GM23338 (cell line): Measurements from ENCODE around the gene DLX4. TPM values are rescaled to one million over a fixed set of nuclear protein-coding genes. Genes with fewer than 3 reads are reported as not detected.

Source experiments
- ATAC-seq: fragments of 200-7000 bp; cut with Tn5 transposase; 3 replicates; pipeline ENCODE4 v1.9.1; 2020
- DNase-seq: peaks from one replicate; pipeline ENCODE4 v3.0.0-alpha.2; 2015; ENCODE audit warnings: low spot score
- H2AFZ ChIP-seq: fragments of 200-600 bp; sonication (generic); 2 replicates; pipeline ENCODE4 v1.8.0; 2016; ENCODE audit warnings: antibody characterized with exemption, mild to moderate bottlenecking, moderate library complexity
- H3F3A ChIP-seq: fragments of 200-600 bp; sonication (generic); replicated peaks from 2 replicates; pipeline ENCODE4 v1.8.0; 2017; ENCODE audit warnings: antibody characterized with exemption, mixed run types, low read depth
- H3K27ac ChIP-seq: fragments of 200-600 bp; sonication (generic); 2 replicates; pipeline ENCODE4 v1.6.1; 2016; ENCODE audit warnings: low read depth
- H3K27me3 ChIP-seq: fragments of 200-600 bp; sonication (generic); 2 replicates; pipeline ENCODE4 v1.8.0; 2016; ENCODE audit warnings: mild to moderate bottlenecking, mixed run types, moderate library complexity; ENCODE audit not compliant: insufficient read depth
- H3K36me3 ChIP-seq: fragments of 200-600 bp; sonication (generic); 2 replicates; pipeline ENCODE4 v1.8.0; 2016; ENCODE audit warnings: mild to moderate bottlenecking; ENCODE audit not compliant: insufficient read depth
- H3K4me1 ChIP-seq: fragments of 200-600 bp; sonication (generic); 2 replicates; pipeline ENCODE4 v1.8.0; 2016; ENCODE audit warnings: mild to moderate bottlenecking, moderate library complexity; ENCODE audit not compliant: insufficient read depth
- H3K4me2 ChIP-seq: fragments of 200-600 bp; sonication (generic); 2 replicates; pipeline ENCODE4 v1.7.1; 2017; ENCODE audit warnings: mixed run types
- H3K4me3 ChIP-seq: fragments of 200-600 bp; sonication (generic); 2 replicates; pipeline ENCODE4 v1.6.1; 2016; ENCODE audit warnings: mixed run types
- H3K79me2 ChIP-seq: fragments of 200-600 bp; sonication (generic); replicated peaks from 2 replicates; pipeline ENCODE4 v1.8.0; 2017; ENCODE audit warnings: mild to moderate bottlenecking; ENCODE audit not compliant: insufficient read depth
- H3K9me2 ChIP-seq: fragments of 200-600 bp; sonication (generic); 2 replicates; pipeline ENCODE4 v1.8.0; 2017; ENCODE audit not compliant: insufficient read depth
- H4K20me1 ChIP-seq: fragments of 200-600 bp; sonication (generic); replicated peaks from 2 replicates; pipeline ENCODE4 v1.8.0; 2017; ENCODE audit warnings: mild to moderate bottlenecking; ENCODE audit not compliant: insufficient read depth
- H3K27ac Mint-ChIP-seq: 2 replicates; pipeline ENCODE4 v1.8.0; 2020; ENCODE audit warnings: inconsistent platforms, mild to moderate bottlenecking, moderate library complexity, mixed read lengths
- H3K27me3 Mint-ChIP-seq: 3 replicates; pipeline ENCODE4 v1.8.0; 2022; ENCODE audit warnings: low read depth, mild to moderate bottlenecking, moderate library complexity, mixed read lengths, inconsistent platforms; ENCODE audit not compliant: insufficient read depth, poor library complexity
- H3K36me3 Mint-ChIP-seq: 3 replicates; pipeline ENCODE4 v1.8.0; 2021; ENCODE audit warnings: low read depth, mild to moderate bottlenecking, inconsistent platforms, moderate library complexity, mixed read lengths
- H3K4me1 Mint-ChIP-seq: 3 replicates; pipeline ENCODE4 v1.8.0; 2020; ENCODE audit warnings: mild to moderate bottlenecking, inconsistent platforms, mixed read lengths
- H3K4me3 Mint-ChIP-seq: 3 replicates; pipeline ENCODE4 v1.8.0; 2021; ENCODE audit warnings: moderate library complexity, mild to moderate bottlenecking, inconsistent platforms, mixed read lengths
- H3K9me3 Mint-ChIP-seq: 3 replicates; pipeline ENCODE4 v1.8.0; 2020; ENCODE audit warnings: moderate library complexity, mild to moderate bottlenecking, inconsistent platforms, mixed read lengths
- CREB1 ChIP-seq: fragments of 250-450 bp; sonication (Bioruptor Pico); IDR thresholded peaks from 2 replicates; pipeline ENCODE4 v1.5.0; 2020; ENCODE audit warnings: low read depth, mild to moderate bottlenecking, moderate library complexity
- EZH2 ChIP-seq: fragments of 200-600 bp; sonication (generic); IDR thresholded peaks from one replicate; pipeline ENCODE4 v1.8.0; 2017; ENCODE audit warnings: antibody characterized with exemption, mild to moderate bottlenecking, low read depth; ENCODE audit not compliant: unreplicated experiment
- EZH2phosphoT487 ChIP-seq: fragments of 200-600 bp; sonication (generic); IDR thresholded peaks from one replicate; pipeline ENCODE4 v1.8.1; 2018; ENCODE audit warnings: antibody characterized with exemption; ENCODE audit not compliant: unreplicated experiment
- NANOG ChIP-seq: IDR thresholded peaks from 2 replicates; pipeline ENCODE4 v1.6.1; 2016; ENCODE audit warnings: antibody characterized with exemption, borderline replicate concordance
- POLR2AphosphoS5 ChIP-seq: IDR thresholded peaks from 2 replicates; pipeline ENCODE4 v1.6.1; 2016; ENCODE audit warnings: antibody characterized with exemption, low read depth
- STAT1 ChIP-seq: IDR thresholded peaks from one replicate; pipeline ENCODE4 v1.6.1; 2016; ENCODE audit warnings: antibody characterized with exemption; ENCODE audit not compliant: unreplicated experiment
- ZNF114 ChIP-seq: fragments of 250-450 bp; sonication (Bioruptor Pico); IDR thresholded peaks from 2 replicates; pipeline ENCODE4 v1.5.0; 2020; ENCODE audit warnings: mild to moderate bottlenecking, moderate library complexity
- ZNF331 ChIP-seq: fragments of 250-450 bp; sonication (Bioruptor Pico); IDR thresholded peaks from 2 replicates; pipeline ENCODE4 v1.5.0; 2020; ENCODE audit warnings: low read depth, mild to moderate bottlenecking, moderate library complexity
- polyA plus RNA-seq: library from polyadenylated mRNA; unstranded; fragments of >200 nt; fragmentation: Nextera tagmentation; extraction: Ambion mirVana; gene quantifications from 2 replicates; pipeline ENCODE4 v1.2.1, GENCODE V29; 2016
- total RNA-seq: library from RNA; depleted of rRNA; stranded (reverse); fragments of >200 nt; shearing (Covaris generic); gene quantifications from 2 replicates; pipeline ENCODE4 v1.2.3, GENCODE V29; 2014
- TF ChIP-seq, protein P1 (sequence below), 2 experiments: fragments of 200-600 bp in 1 of 2; sonication (generic) in 1 of 2; conservative IDR thresholded peaks; 2 replicates each; pipeline versions ENCODE4 v1.5.1 to v1.6.1; 2016 to 2017; ENCODE audit warnings: antibody characterized with exemption in 2 of 2, low read depth in 2 of 2, mild to moderate bottlenecking in 2 of 2, moderate library complexity in 1 of 2
- TF ChIP-seq, protein P2 (sequence below): IDR thresholded peaks from one replicate; pipeline ENCODE4 v1.6.1; 2018; ENCODE audit warnings: antibody characterized with exemption; ENCODE audit not compliant: unreplicated experiment
- TF ChIP-seq, protein P3 (sequence below): fragments of 250-450 bp; sonication (Bioruptor Pico); IDR thresholded peaks from 2 replicates; pipeline ENCODE4 v1.5.0; 2020; ENCODE audit warnings: mild to moderate bottlenecking, moderate library complexity
- TF ChIP-seq, protein P4 (sequence below): IDR thresholded peaks from 2 replicates; pipeline ENCODE4 v1.6.1; 2016; ENCODE audit warnings: antibody characterized with exemption

The DLX4 gene
- total and polyA plus RNA-seq, 2 experiments from 2014 or later, result 0.10 to 0.79 TPM

DNA sequence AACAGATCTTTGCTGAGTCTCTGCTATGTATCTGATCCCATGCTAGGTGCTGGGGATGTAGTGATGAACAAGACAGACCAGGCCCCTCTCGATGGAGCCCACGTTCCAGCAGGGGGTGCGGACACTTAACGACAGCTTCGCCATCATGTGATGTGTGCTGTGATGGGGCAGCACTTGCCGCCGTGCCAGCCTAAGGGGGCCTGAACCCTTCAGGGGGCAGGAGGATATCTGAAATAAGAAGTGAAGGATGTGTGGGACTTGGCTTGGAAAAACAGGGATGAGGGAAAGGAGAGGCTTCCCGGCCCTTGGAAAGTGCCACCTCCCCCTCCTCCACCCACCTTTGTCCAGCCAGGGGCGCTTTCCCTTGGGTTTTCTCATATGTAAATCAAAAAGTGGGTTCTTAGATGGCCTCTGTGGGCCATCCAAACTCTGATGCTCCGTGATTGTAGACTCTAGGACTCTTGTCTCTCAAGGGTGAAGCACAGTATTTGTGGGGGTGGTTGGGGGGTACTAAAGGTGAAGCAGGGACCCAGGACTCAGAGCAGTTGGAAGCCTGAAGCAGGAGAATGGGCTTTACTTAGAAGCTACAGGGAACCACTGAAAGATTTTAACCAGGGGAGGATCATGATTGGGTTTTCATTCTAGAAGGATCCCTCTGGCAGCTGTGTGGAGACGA lies 30.0 kb downstream of the DLX4 start (continued):
- TF ChIP-seq ZNF114, result no peak
- TF ChIP-seq, protein P1, sequence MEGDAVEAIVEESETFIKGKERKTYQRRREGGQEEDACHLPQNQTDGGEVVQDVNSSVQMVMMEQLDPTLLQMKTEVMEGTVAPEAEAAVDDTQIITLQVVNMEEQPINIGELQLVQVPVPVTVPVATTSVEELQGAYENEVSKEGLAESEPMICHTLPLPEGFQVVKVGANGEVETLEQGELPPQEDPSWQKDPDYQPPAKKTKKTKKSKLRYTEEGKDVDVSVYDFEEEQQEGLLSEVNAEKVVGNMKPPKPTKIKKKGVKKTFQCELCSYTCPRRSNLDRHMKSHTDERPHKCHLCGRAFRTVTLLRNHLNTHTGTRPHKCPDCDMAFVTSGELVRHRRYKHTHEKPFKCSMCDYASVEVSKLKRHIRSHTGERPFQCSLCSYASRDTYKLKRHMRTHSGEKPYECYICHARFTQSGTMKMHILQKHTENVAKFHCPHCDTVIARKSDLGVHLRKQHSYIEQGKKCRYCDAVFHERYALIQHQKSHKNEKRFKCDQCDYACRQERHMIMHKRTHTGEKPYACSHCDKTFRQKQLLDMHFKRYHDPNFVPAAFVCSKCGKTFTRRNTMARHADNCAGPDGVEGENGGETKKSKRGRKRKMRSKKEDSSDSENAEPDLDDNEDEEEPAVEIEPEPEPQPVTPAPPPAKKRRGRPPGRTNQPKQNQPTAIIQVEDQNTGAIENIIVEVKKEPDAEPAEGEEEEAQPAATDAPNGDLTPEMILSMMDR (conservative IDR thresholded peaks at IDR 0.05; ENCODE audit: low read depth in 2 of 2), result no peak

DNA sequence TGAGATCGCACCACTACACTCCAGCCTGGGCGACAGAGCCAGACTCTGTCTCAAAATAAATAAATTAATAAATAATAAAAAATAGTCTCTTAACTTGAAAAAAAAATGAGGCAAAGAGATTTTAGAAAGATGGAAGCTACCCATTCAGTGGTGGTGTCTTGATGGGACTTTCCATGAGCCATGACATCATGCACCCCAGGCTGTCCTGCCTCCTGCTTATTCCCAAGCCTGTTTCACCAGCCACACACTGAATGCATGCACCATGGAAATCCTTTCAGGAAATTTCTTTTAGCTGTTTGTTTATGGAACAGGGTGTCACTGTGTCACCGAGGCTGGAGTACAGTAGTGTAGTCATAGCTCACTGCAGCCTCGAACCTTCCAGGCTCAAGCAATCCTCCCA lies 34.9 kb downstream of the DLX4 start:
- Mint-ChIP-seq H3K9me3 (no peaks in the 10 kb centered on the region), H3K4me1 (no peaks in the 10 kb centered on the region), H3K27ac (no peak overlapping the region), H3K4me3 (no peak overlapping the region), H3K27me3 (peaks cover 4% of the 10 kb centered on the region), H3K36me3 (no peaks in the 10 kb centered on the region)
- DNase-seq, result no peak
- no peak overlapping the region for H2AFZ ChIP-seq
- no peak for ATAC-seq
- H3K36me3 ChIP-seq, result no peaks in the 10 kb centered on the region
- H4K20me1 ChIP-seq, result no peaks in the 10 kb centered on the region
- H3K9me2 ChIP-seq, result no peaks in the 10 kb centered on the region
- no peaks in the 10 kb centered on the region for H3K79me2 ChIP-seq
- H3K27ac ChIP-seq, result no peak overlapping the region
- no peak overlapping the region for H3K4me3 ChIP-seq
- H3K27me3 ChIP-seq, result peaks cover 32% of the 10 kb centered on the region
- H3K4me1 ChIP-seq, result no peaks in the 10 kb centered on the region
- no peaks in the 10 kb centered on the region for H3F3A ChIP-seq
- H3K4me2 ChIP-seq, result no peak overlapping the region
- TF ChIP-seq, protein P2, sequence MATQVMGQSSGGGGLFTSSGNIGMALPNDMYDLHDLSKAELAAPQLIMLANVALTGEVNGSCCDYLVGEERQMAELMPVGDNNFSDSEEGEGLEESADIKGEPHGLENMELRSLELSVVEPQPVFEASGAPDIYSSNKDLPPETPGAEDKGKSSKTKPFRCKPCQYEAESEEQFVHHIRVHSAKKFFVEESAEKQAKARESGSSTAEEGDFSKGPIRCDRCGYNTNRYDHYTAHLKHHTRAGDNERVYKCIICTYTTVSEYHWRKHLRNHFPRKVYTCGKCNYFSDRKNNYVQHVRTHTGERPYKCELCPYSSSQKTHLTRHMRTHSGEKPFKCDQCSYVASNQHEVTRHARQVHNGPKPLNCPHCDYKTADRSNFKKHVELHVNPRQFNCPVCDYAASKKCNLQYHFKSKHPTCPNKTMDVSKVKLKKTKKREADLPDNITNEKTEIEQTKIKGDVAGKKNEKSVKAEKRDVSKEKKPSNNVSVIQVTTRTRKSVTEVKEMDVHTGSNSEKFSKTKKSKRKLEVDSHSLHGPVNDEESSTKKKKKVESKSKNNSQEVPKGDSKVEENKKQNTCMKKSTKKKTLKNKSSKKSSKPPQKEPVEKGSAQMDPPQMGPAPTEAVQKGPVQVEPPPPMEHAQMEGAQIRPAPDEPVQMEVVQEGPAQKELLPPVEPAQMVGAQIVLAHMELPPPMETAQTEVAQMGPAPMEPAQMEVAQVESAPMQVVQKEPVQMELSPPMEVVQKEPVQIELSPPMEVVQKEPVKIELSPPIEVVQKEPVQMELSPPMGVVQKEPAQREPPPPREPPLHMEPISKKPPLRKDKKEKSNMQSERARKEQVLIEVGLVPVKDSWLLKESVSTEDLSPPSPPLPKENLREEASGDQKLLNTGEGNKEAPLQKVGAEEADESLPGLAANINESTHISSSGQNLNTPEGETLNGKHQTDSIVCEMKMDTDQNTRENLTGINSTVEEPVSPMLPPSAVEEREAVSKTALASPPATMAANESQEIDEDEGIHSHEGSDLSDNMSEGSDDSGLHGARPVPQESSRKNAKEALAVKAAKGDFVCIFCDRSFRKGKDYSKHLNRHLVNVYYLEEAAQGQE, result no peak
- TF ChIP-seq STAT1 (no peak), ZNF114 (no peak), NANOG (no peak), EZH2 (no peak), POLR2AphosphoS5 (no peak), EZH2phosphoT487 (no peak), ZNF331 (no peak), CREB1 (CRISPR knock-in tag) (no peak)
- TF ChIP-seq, protein P3, sequence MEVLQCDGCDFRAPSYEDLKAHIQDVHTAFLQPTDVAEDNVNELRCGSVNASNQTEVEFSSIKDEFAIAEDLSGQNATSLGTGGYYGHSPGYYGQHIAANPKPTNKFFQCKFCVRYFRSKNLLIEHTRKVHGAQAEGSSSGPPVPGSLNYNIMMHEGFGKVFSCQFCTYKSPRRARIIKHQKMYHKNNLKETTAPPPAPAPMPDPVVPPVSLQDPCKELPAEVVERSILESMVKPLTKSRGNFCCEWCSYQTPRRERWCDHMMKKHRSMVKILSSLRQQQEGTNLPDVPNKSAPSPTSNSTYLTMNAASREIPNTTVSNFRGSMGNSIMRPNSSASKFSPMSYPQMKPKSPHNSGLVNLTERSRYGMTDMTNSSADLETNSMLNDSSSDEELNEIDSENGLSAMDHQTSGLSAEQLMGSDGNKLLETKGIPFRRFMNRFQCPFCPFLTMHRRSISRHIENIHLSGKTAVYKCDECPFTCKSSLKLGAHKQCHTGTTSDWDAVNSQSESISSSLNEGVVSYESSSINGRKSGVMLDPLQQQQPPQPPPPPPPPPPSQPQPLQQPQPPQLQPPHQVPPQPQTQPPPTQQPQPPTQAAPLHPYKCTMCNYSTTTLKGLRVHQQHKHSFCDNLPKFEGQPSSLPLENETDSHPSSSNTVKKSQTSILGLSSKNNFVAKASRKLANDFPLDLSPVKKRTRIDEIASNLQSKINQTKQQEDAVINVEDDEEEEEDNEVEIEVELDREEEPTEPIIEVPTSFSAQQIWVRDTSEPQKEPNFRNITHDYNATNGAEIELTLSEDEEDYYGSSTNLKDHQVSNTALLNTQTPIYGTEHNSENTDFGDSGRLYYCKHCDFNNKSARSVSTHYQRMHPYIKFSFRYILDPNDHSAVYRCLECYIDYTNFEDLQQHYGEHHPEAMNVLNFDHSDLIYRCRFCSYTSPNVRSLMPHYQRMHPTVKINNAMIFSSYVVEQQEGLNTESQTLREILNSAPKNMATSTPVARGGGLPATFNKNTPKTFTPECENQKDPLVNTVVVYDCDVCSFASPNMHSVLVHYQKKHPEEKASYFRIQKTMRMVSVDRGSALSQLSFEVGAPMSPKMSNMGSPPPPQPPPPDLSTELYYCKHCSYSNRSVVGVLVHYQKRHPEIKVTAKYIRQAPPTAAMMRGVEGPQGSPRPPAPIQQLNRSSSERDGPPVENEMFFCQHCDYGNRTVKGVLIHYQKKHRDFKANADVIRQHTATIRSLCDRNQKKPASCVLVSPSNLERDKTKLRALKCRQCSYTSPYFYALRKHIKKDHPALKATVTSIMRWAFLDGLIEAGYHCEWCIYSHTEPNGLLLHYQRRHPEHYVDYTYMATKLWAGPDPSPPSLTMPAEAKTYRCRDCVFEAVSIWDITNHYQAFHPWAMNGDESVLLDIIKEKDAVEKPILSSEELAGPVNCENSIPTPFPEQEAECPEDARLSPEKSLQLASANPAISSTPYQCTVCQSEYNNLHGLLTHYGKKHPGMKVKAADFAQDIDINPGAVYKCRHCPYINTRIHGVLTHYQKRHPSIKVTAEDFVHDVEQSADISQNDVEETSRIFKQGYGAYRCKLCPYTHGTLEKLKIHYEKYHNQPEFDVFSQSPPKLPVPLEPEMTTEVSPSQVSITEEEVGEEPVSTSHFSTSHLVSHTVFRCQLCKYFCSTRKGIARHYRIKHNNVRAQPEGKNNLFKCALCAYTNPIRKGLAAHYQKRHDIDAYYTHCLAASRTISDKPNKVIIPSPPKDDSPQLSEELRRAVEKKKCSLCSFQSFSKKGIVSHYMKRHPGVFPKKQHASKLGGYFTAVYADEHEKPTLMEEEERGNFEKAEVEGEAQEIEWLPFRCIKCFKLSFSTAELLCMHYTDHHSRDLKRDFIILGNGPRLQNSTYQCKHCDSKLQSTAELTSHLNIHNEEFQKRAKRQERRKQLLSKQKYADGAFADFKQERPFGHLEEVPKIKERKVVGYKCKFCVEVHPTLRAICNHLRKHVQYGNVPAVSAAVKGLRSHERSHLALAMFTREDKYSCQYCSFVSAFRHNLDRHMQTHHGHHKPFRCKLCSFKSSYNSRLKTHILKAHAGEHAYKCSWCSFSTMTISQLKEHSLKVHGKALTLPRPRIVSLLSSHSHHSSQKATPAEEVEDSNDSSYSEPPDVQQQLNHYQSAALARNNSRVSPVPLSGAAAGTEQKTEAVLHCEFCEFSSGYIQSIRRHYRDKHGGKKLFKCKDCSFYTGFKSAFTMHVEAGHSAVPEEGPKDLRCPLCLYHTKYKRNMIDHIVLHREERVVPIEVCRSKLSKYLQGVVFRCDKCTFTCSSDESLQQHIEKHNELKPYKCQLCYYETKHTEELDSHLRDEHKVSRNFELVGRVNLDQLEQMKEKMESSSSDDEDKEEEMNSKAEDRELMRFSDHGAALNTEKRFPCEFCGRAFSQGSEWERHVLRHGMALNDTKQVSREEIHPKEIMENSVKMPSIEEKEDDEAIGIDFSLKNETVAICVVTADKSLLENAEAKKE (CRISPR knock-in tag), result no peak
- TF ChIP-seq, protein P4, sequence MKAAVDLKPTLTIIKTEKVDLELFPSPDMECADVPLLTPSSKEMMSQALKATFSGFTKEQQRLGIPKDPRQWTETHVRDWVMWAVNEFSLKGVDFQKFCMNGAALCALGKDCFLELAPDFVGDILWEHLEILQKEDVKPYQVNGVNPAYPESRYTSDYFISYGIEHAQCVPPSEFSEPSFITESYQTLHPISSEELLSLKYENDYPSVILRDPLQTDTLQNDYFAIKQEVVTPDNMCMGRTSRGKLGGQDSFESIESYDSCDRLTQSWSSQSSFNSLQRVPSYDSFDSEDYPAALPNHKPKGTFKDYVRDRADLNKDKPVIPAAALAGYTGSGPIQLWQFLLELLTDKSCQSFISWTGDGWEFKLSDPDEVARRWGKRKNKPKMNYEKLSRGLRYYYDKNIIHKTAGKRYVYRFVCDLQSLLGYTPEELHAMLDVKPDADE, result no peak
